IPS-18a (cell line): ENCODE data around the gene GABRB1.

ENCODE experiments used
- H3K27ac ChIP-seq: one replicate; pipeline ENCODE4 v1.5.1; 2013; ENCODE audit warnings: low read length
- H3K27me3 ChIP-seq: one replicate; pipeline ENCODE4 v1.6.1; 2013; ENCODE audit warnings: mild to moderate bottlenecking, low read length; ENCODE audit not compliant: control insufficient read depth, insufficient read depth
- H3K36me3 ChIP-seq: one replicate; pipeline ENCODE4 v1.6.1; 2013; ENCODE audit warnings: low read depth, low read length; ENCODE audit not compliant: control insufficient read depth
- H3K4me1 ChIP-seq: one replicate; pipeline ENCODE4 v1.6.1; 2013; ENCODE audit warnings: low read depth, low read length; ENCODE audit not compliant: control insufficient read depth
- H3K4me3 ChIP-seq: one replicate; pipeline ENCODE4 v1.5.1; 2013; ENCODE audit warnings: low read length
- H3K9ac ChIP-seq: one replicate; pipeline ENCODE4 v1.6.1; 2013; ENCODE audit warnings: mild to moderate bottlenecking, low read length, moderate library complexity
- H3K9me3 ChIP-seq: one replicate; pipeline ENCODE4 v1.6.1; 2013; ENCODE audit warnings: low read depth, low read length; ENCODE audit not compliant: control insufficient read depth

GABRB1 gene

DNA sequence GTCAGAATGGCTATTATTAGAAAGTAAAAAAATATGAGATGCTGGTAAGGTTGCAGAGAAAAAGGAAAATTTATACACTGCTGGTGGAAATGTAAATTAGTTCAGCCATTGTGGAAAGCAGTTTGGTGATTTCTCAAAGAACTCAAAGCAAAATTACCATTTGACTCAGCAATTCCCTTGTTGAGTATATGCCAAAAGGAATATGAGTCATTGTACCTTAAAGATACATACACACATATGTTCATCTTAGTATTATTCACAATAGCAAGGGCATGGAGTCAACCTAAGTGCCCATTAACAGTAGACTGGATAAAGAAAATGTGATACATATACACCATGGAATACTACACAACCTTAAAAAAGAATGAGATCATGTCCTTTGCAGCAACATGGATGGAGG is 284.0 kb downstream of the GABRB1 start:
- Histone ChIP-seq H3K4me3 (no peak overlapping the region), H3K4me1 (no peaks in the 10 kb centered on the region), H3K9ac (no peak overlapping the region), H3K36me3 (no peaks in the 10 kb centered on the region), H3K9me3 (no peaks in the 10 kb centered on the region), H3K27ac (no peak overlapping the region), H3K27me3 (no peaks in the 10 kb centered on the region)

DNA sequence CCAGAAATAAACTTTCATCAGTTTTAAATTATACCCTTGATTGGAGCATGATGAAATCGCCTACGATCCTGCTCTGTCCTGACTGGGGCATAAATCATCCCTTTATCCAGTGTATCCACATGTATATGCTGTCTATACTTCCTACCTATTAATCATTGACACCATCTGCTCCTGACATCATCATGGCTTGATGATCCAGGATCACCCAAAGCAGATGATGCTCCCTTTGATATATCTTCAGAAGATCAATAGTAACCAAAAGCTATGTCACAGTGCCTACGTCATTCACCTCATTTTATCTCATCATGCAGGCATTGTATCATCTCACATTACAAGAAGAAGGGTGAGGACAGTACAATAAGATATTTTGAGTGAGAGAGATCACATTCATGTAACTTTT is 294.7 kb downstream of the GABRB1 start:
- Histone ChIP-seq H3K36me3 (no peaks in the 10 kb centered on the region), H3K4me3 (no peak overlapping the region), H3K4me1 (no peaks in the 10 kb centered on the region)

DNA sequence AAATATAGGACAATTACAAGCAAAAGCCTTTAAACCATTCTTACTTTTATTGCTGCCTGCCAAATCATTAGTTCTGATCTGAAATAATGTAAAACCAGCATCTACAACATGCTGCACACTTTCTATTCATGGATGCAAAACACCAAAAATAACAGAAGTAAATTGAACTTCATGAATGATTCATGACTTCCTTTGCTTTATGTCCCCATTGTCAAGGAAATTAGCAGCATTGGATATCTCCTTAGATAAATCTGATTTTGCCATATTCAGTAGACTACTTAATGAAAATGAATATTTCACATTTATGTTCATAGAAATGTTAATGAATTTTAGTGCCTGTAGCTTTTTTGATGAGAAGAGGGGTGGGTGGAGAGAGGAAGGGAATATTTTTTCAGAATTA is 299.5 kb downstream of the GABRB1 start:
- Histone ChIP-seq H3K36me3 (no peaks in the 10 kb centered on the region), H3K4me3 (no peak overlapping the region), H3K4me1 (no peaks in the 10 kb centered on the region), H3K27me3 (no peaks in the 10 kb centered on the region), H3K27ac (no peak overlapping the region), H3K9me3 (no peaks in the 10 kb centered on the region), H3K9ac (no peak overlapping the region)

More for the DNA sequence above, 294.7 kb downstream of the GABRB1 start:
- Histone ChIP-seq H3K9me3 (no peaks in the 10 kb centered on the region), H3K27ac (no peak overlapping the region), H3K27me3 (no peaks in the 10 kb centered on the region), H3K9ac (no peak overlapping the region)

DNA sequence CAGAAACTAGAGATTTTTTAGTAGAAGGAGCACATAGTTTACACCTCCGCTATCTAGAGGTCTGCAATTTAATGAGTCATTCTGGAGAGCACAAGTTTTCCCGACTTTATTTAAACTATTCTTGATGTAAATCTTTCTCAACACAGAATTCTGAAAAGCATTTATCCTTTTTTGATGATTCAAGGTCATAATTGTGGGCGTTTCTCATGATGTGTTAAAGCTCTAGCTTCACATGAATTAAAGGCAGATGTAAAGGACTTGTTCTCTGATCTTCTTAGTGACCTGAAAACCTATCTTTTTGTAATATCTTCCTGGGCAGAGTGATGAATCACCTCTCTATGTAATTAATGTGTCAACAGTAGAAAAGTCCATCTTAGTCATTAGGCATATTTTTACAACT is 303.3 kb downstream of the GABRB1 start:
- no peak overlapping the region for H3K4me3 ChIP-seq
- H3K27ac ChIP-seq = no peak overlapping the region
- H3K27me3 ChIP-seq = no peaks in the 10 kb centered on the region
- no peaks in the 10 kb centered on the region for H3K9me3 ChIP-seq
- no peak overlapping the region for H3K9ac ChIP-seq
- no peaks in the 10 kb centered on the region for H3K4me1 ChIP-seq
- no peaks in the 10 kb centered on the region for H3K36me3 ChIP-seq

DNA sequence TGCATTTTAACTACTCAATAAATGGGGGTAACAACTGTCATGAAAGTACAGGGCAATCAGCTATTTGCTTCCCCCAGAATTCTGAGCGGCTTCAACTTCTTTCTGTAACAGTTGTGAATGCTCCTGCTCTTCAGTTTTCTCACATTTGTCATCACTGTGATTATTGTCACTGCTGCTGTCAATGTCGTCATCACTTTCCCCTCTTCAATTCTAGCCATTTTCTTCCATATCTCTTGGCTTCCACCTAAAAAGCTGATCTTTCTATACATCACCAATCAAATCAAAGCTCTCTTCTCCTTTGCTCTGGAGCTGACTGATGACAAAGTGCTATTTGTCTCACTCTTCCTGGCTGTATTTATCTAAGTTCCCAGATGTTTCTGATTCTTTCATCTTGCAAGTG is 306.5 kb downstream of the GABRB1 start:
- H3K4me1 ChIP-seq = no peaks in the 10 kb centered on the region
- H3K27me3 ChIP-seq = no peaks in the 10 kb centered on the region
- no peak overlapping the region for H3K27ac ChIP-seq
- H3K4me3 ChIP-seq = no peak overlapping the region
- H3K9me3 ChIP-seq = no peaks in the 10 kb centered on the region
- no peaks in the 10 kb centered on the region for H3K36me3 ChIP-seq
- no peak overlapping the region for H3K9ac ChIP-seq

DNA sequence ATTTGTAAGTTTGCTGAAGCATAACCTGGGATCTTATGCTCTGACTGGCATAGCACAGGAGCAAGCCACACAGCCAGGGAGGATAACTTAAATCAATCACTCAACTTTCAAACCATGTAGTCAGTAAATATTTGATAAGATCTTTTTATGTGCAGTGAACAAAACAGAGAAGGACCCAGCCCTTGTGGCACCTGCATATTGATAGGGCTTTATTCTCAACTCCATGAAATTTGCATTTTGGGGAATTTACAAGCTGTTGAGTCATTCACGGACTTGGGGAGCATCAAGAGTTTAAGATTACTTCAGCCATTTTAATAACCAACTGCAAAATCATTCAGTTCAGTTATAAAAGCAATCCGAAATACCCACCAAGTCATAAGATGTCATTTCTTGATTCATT is 309.5 kb downstream of the GABRB1 start:
- H3K27ac ChIP-seq = no peak overlapping the region
- H3K4me1 ChIP-seq = no peaks in the 10 kb centered on the region
- no peak overlapping the region for H3K4me3 ChIP-seq
- no peaks in the 10 kb centered on the region for H3K36me3 ChIP-seq
- no peak overlapping the region for H3K9ac ChIP-seq
- no peaks in the 10 kb centered on the region for H3K27me3 ChIP-seq
- no peaks in the 10 kb centered on the region for H3K9me3 ChIP-seq

DNA sequence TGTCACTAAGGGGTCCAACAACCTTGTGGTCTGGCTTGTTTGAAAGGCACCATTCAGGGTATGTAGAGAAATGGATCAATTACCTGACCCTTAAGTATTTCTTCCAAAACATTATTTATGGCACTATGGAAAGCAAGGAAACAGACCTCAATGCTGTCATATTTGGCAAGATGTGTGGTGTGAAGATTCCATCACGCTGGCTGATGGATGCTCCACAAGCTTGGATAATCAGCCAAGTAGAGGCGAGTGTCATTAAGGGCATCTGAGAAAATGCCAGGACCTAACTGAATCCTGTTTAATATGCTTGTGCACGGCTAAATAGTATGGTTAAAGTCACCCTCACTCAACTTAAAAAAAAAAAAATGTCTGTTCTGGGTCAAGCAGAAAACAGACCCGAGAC is 311.4 kb downstream of the GABRB1 start:
- Histone ChIP-seq H3K36me3 (no peaks in the 10 kb centered on the region), H3K9me3 (no peaks in the 10 kb centered on the region), H3K4me3 (no peak overlapping the region), H3K9ac (no peak overlapping the region), H3K27me3 (no peaks in the 10 kb centered on the region), H3K4me1 (no peaks in the 10 kb centered on the region), H3K27ac (no peak overlapping the region)

DNA sequence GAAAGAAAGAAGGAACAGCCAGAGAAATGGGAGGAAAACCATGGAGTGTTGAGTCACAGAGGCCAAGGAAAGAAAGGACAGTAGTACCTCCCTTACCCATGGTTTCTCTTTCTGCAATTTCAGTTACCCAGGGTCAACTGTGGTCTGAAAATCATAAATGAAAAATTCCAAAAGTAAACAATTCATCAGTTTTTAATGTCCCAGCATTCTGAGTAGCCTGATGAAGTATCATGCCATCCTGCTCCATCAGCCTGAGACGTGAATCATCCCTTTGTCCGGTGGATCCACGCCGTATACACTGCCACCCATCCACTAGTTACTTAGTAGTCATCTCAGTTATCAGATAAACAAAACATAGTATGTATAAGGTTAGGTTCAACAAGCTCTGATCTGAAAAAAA is 318.0 kb downstream of the GABRB1 start:
- Histone ChIP-seq H3K9me3 (no peaks in the 10 kb centered on the region), H3K9ac (no peak overlapping the region), H3K27ac (no peak overlapping the region), H3K4me1 (no peaks in the 10 kb centered on the region), H3K36me3 (no peaks in the 10 kb centered on the region), H3K27me3 (no peaks in the 10 kb centered on the region), H3K4me3 (no peak overlapping the region)

DNA sequence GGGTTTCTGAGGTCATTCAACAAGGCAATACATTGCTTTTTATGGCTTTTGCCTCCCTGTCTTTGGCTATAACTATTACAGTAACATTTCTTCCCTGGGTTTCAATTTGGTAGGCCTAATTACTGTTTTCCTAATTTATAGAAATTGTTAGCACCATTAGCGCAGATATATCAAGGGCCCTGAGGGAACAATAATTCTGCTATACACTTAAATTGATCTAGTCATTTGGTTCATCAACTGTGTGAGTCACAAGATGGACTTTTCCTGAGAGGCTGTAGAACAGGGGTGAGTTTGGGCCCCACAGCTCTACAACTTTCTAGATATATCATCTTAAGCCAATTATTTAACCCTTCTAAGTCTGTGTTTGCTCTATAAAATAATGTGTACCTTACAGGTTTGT is 324.2 kb downstream of the GABRB1 start:
- no peak overlapping the region for H3K4me3 ChIP-seq

DNA sequence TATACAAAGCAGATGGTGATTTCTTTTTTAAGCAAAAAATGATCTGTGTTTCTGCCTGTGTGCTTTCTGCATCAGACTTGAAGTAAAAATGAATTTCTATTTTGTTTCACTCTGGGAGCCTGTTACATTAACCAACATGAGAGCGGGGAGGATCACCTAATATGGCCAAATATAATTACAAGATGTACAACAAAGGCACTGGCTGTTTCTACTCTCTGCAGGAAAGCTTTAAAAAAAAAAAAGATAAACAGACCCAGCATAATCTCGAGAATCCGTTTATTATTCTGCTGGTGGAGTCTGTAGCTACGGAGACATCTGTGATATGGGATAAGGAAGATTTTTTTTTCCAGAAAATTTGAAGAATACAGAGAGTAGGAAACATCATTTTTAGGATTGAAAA is 328.5 kb downstream of the GABRB1 start:
- H3K27ac ChIP-seq = no peak overlapping the region
- H3K9me3 ChIP-seq = no peaks in the 10 kb centered on the region
- no peak overlapping the region for H3K9ac ChIP-seq
- no peaks in the 10 kb centered on the region for H3K27me3 ChIP-seq
- no peak overlapping the region for H3K4me3 ChIP-seq
- H3K36me3 ChIP-seq = no peaks in the 10 kb centered on the region
- H3K4me1 ChIP-seq = no peaks in the 10 kb centered on the region

More for the DNA sequence above, 324.2 kb downstream of the GABRB1 start:
- Histone ChIP-seq H3K9me3 (no peaks in the 10 kb centered on the region), H3K9ac (no peak overlapping the region), H3K4me1 (no peaks in the 10 kb centered on the region), H3K27me3 (no peaks in the 10 kb centered on the region), H3K27ac (no peak overlapping the region), H3K36me3 (no peaks in the 10 kb centered on the region)

DNA sequence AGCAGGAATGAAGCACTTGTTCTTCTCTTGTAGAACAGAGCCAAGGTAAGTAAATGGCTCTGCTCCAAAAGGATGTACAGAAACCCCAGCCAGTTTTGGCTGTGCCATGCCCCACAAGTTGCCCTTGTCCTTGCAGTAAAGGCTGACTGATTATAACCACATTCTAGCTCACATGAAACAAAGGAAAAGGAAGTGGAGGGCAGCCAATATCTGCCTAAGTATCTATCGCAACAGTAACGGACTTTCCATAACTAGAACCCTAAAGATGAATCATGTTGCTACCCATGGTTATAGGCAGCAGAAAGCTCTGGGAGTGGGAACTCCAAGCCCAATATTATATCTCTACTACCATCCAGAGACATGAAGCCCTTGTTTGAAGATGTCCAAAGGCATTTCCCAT is 336.4 kb downstream of the GABRB1 start:
- H3K4me3 ChIP-seq = no peak overlapping the region
- no peaks in the 10 kb centered on the region for H3K9me3 ChIP-seq
- no peaks in the 10 kb centered on the region for H3K36me3 ChIP-seq
- H3K27ac ChIP-seq = no peak overlapping the region
- H3K4me1 ChIP-seq = no peaks in the 10 kb centered on the region
- no peak overlapping the region for H3K9ac ChIP-seq
- H3K27me3 ChIP-seq = no peaks in the 10 kb centered on the region

DNA sequence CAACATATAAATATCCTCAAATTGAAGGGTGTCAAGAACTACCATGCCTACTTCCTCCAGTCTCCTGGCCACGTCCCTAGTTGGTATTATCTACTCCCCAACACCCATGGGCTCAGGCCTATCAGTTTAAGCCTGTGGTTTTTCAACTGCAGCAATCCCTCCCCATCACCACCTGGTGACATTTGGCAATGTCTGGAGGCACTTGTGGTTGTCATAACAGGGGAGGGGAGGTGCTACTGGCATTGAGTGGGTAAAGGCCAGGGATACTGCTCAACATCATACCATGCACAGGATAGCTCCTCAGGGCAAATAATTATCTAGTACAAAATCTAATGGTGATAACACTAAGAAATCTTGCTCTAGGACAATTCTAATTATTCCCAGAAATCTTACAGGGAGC is 336.8 kb downstream of the GABRB1 start:
- H3K4me3 ChIP-seq = no peak overlapping the region
- no peaks in the 10 kb centered on the region for H3K36me3 ChIP-seq
- H3K9ac ChIP-seq = no peak overlapping the region
- no peak overlapping the region for H3K27ac ChIP-seq
- H3K27me3 ChIP-seq = no peaks in the 10 kb centered on the region
- no peaks in the 10 kb centered on the region for H3K4me1 ChIP-seq
- no peaks in the 10 kb centered on the region for H3K9me3 ChIP-seq
